ENCODE results near the gene NELFCD. TPM values are rescaled to one million over a fixed set of nuclear protein-coding genes. Genes with fewer than 3 reads are reported as not detected.

The NELFCD gene
- total and polyA plus RNA-seq, 10 of the 15 experiments (the other 5 are each of a cell fraction or from before 2014, with no cell fraction given), result 8.9 to 109 (median 82.9) TPM

GRCh38 chr20:58980711-58981627 lies at the start of gene NELFCD (continued):
- TF ChIP-seq CEBPZ (IDR thresholded peaks at IDR 0.05; ENCODE audit: low read depth, low read length) (no peak), USF2 (IDR thresholded peaks at IDR 0.05; ENCODE audit: borderline replicate concordance, low read depth, low read length) (no peak), BHLHE40 (IDR thresholded peaks at IDR 0.05; ENCODE audit: borderline replicate concordance in 1 of 2, low read depth in 2 of 2, low read length in 1 of 2) (peak in 1 of 2 experiments; percentile 79; a peak in 2 of 4 replicates), CUX1 (IDR thresholded peaks at IDR 0.05; ENCODE audit: insufficient replicate concordance, low read depth, low read length) (no peak), BMI1 (IDR thresholded peaks at IDR 0.05; ENCODE audit: borderline replicate concordance) (no peak), PML (IDR thresholded peaks at IDR 0.05; ENCODE audit: low read length) (peak; percentile 86), CTCF (IDR thresholded peaks at IDR 0.05 in 2 of 3, conservative IDR thresholded peaks at IDR 0.05 in 1 of 3; ENCODE audit: control insufficient read depth in 2 of 3, extremely low read depth in 1 of 3, insufficient read depth in 1 of 3, low read depth in 3 of 3, low read length in 3 of 3) (no peak), PKNOX1 (IDR thresholded peaks at IDR 0.05) (no peak), ATF2 (IDR thresholded peaks at IDR 0.05; ENCODE audit: low read length) (no peak), NR2F1 (conservative IDR thresholded peaks at IDR 0.05) (peak; percentile 70), RELA (IDR thresholded peaks at IDR 0.05; ENCODE audit: borderline replicate concordance, partially characterized antibody) (no peak), NR2C2 (IDR thresholded peaks at IDR 0.05; ENCODE audit: borderline replicate concordance, control insufficient read depth, insufficient read length, low read depth) (no peak), RCOR1 (conservative IDR thresholded peaks at IDR 0.05; ENCODE audit: low read depth, low read length) (no peak)
